Measurements from ENCODE around the gene MYH10.

MYH10 gene

DNA sequence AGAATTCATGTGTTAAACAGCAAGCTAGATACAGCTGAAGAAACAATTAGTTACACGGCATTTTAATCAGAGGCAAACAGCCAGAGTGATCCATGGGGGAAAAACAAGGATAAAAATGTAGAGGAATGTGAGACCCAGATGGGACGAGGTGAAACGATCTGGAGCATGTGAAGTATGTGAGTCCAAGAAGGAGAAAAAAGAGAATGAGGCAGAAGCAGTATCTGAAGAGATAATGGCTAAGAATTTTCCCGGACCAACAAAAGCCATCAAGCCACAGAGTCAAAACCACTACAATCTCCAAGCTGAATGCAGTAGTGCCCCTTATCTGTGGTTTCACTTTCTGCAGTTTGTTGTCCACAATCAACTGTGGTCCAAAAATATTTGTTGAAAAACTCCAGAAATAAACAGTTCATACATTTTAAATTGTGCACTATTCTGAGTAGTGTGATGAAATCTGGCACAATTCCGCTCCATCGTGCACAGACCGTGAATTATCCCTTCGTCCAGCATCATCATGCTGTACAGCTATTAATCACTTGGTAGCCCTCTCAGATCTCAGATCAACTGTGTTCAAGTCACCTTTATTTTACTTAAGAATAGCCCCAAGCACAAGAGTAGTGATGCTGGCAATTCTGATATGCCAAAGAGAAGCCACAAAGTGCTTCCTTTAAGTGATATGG is 18.8 kb downstream of the MYH10 start:
- Histone ChIP-seq H3K27ac (ENCODE audit: low read depth, low read length) (no peak overlapping the region), H2AFZ (ENCODE audit: low read depth, low read length, severe bottlenecking) (no peak overlapping the region), H3K4me3 (ENCODE audit: insufficient read depth, low read length, poor library complexity, severe bottlenecking) (no peak overlapping the region)

DNA sequence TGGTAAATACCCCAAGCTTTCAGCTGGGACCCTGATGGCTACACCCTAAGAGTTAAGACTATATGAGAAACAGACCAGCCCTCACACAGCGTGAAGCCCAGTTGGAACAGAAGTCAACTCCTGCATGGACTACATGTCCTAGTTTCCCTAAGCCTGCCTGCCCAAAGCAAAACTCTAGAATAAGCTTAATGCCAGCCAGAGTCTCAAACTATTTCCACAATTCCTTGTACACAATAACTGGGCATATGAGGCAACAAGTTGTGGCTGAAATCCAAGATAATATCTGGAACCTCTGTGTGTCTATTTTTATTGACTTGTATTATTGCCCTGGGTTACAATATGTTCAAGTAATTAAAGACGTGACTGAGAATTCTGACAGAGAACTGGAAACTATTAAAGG is 19.4 kb downstream of the MYH10 start:
- no peaks in the 10 kb centered on the region for H3K36me3 ChIP-seq (ENCODE audit: low read length)
- H3K79me2 ChIP-seq (ENCODE audit: insufficient read depth, low read length) = no peaks in the 10 kb centered on the region
- H2AFZ ChIP-seq (ENCODE audit: low read depth, low read length, severe bottlenecking) = no peak overlapping the region
- H3K27ac ChIP-seq (ENCODE audit: low read depth, low read length) = no peak overlapping the region
- no peaks in the 10 kb centered on the region for H3K9me2 ChIP-seq (replicated peaks; ENCODE audit: insufficient read depth, low read length)
- H3F3A ChIP-seq (ENCODE audit: insufficient read depth) = no peaks in the 10 kb centered on the region
- H4K20me1 ChIP-seq (ENCODE audit: low read depth, low read length) = no peaks in the 10 kb centered on the region
- H3K27me3 ChIP-seq (ENCODE audit: low read length) = no peaks in the 10 kb centered on the region
- TF ChIP-seq, protein P1, sequence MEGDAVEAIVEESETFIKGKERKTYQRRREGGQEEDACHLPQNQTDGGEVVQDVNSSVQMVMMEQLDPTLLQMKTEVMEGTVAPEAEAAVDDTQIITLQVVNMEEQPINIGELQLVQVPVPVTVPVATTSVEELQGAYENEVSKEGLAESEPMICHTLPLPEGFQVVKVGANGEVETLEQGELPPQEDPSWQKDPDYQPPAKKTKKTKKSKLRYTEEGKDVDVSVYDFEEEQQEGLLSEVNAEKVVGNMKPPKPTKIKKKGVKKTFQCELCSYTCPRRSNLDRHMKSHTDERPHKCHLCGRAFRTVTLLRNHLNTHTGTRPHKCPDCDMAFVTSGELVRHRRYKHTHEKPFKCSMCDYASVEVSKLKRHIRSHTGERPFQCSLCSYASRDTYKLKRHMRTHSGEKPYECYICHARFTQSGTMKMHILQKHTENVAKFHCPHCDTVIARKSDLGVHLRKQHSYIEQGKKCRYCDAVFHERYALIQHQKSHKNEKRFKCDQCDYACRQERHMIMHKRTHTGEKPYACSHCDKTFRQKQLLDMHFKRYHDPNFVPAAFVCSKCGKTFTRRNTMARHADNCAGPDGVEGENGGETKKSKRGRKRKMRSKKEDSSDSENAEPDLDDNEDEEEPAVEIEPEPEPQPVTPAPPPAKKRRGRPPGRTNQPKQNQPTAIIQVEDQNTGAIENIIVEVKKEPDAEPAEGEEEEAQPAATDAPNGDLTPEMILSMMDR (IDR thresholded peaks at IDR 0.05; ENCODE audit: insufficient read depth, low read length, poor library complexity, severe bottlenecking) = no peak
- no peak for TF ChIP-seq EZH2phosphoT487 (conservative IDR thresholded peaks at IDR 0.05; ENCODE audit: low read length)
- no peak overlapping the region for H3K4me2 ChIP-seq (ENCODE audit: low read depth, low read length, poor library complexity, severe bottlenecking)
- H3K4me3 ChIP-seq (ENCODE audit: insufficient read depth, low read length, poor library complexity, severe bottlenecking) = no peak overlapping the region
- no peak overlapping the region for H3K9ac ChIP-seq (ENCODE audit: low read length)
- H3K9me3 ChIP-seq (ENCODE audit: insufficient read depth, low read length) = no peaks in the 10 kb centered on the region

More for the DNA sequence above, 18.8 kb downstream of the MYH10 start:
- Histone ChIP-seq H3K79me2 (ENCODE audit: insufficient read depth, low read length) (no peaks in the 10 kb centered on the region), H3K9ac (ENCODE audit: low read length) (no peak overlapping the region), H3K4me2 (ENCODE audit: low read depth, low read length, poor library complexity, severe bottlenecking) (no peak overlapping the region), H3K9me2 (replicated peaks; ENCODE audit: insufficient read depth, low read length) (no peaks in the 10 kb centered on the region), H3K9me3 (ENCODE audit: insufficient read depth, low read length) (no peaks in the 10 kb centered on the region), H3K36me3 (ENCODE audit: low read length) (no peaks in the 10 kb centered on the region), H3F3A (ENCODE audit: insufficient read depth) (no peaks in the 10 kb centered on the region), H4K20me1 (ENCODE audit: low read depth, low read length) (no peaks in the 10 kb centered on the region), H3K27me3 (ENCODE audit: low read length) (no peaks in the 10 kb centered on the region)
- no peak for TF ChIP-seq EZH2phosphoT487 (conservative IDR thresholded peaks at IDR 0.05; ENCODE audit: low read length)
- TF ChIP-seq, protein P1 (IDR thresholded peaks at IDR 0.05; ENCODE audit: insufficient read depth, low read length, poor library complexity, severe bottlenecking) = no peak

DNA sequence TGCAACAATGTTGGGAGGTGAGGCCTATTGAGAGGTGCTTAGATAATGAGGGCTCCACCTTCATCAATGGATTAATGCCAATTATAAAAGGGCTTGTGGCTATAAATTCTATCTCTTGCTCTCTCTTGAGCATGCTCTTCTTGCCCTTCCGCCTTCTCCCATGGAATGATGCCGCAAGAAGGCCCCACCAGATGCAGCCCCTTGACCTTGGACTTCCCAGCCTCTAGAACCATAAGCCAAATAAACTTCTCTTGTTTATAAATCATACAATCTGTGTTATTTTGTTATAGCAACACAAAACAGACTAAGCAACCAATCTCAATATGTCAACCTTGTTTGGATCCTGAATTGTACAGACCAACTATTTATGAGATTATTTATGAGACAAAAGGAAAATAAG is 20.0 kb downstream of the MYH10 start:
- no peak overlapping the region for H3K4me3 ChIP-seq (ENCODE audit: insufficient read depth, low read length, poor library complexity, severe bottlenecking)
- H4K20me1 ChIP-seq (ENCODE audit: low read depth, low read length) = no peaks in the 10 kb centered on the region
- TF ChIP-seq, protein P1 (IDR thresholded peaks at IDR 0.05; ENCODE audit: insufficient read depth, low read length, poor library complexity, severe bottlenecking) = no peak
- no peak for TF ChIP-seq EZH2phosphoT487 (conservative IDR thresholded peaks at IDR 0.05; ENCODE audit: low read length)
- no peak overlapping the region for H3K9ac ChIP-seq (ENCODE audit: low read length)
- no peaks in the 10 kb centered on the region for H3K9me3 ChIP-seq (ENCODE audit: insufficient read depth, low read length)
- no peaks in the 10 kb centered on the region for H3K9me2 ChIP-seq (replicated peaks; ENCODE audit: insufficient read depth, low read length)
- no peaks in the 10 kb centered on the region for H3K79me2 ChIP-seq (ENCODE audit: insufficient read depth, low read length)
- no peak overlapping the region for H3K4me2 ChIP-seq (ENCODE audit: low read depth, low read length, poor library complexity, severe bottlenecking)
- no peaks in the 10 kb centered on the region for H3K36me3 ChIP-seq (ENCODE audit: low read length)
- H3F3A ChIP-seq (ENCODE audit: insufficient read depth) = no peaks in the 10 kb centered on the region
- H2AFZ ChIP-seq (ENCODE audit: low read depth, low read length, severe bottlenecking) = no peak overlapping the region
- no peaks in the 10 kb centered on the region for H3K27me3 ChIP-seq (ENCODE audit: low read length)
- H3K27ac ChIP-seq (ENCODE audit: low read depth, low read length) = no peak overlapping the region
